Trophoblast cell (in vitro differentiated cells and primary cell): ENCODE data around the gene EEIG2.
A peak's percentile ranks its signal among the peaks of the same experiment; 100 is the strongest.

Source experiments
- DNase-seq, 2 donors: peaks; one replicate each; pipeline ENCODE4 v3.0.0-alpha.2; 2016
- H2AFZ ChIP-seq: 2 replicates; pipeline ENCODE4 v1.6.1; 2013; ENCODE audit warnings: low read length, moderate library complexity, mild to moderate bottlenecking; ENCODE audit not compliant: insufficient read depth, poor library complexity
- H2AK5ac ChIP-seq: 2 replicates; pipeline ENCODE4 v1.6.1; 2013; ENCODE audit warnings: mild to moderate bottlenecking, low read length
- H2BK120ac ChIP-seq: 2 replicates; pipeline ENCODE4 v1.6.1; 2013; ENCODE audit warnings: low read length, mild to moderate bottlenecking, moderate library complexity; ENCODE audit not compliant: insufficient read depth, poor library complexity
- H2BK12ac ChIP-seq: 2 replicates; pipeline ENCODE4 v1.6.1; 2013; ENCODE audit warnings: mild to moderate bottlenecking, low read length, moderate library complexity
- H2BK5ac ChIP-seq: 2 replicates; pipeline ENCODE4 v1.6.1; 2013; ENCODE audit warnings: low read length, low read depth, moderate library complexity, mild to moderate bottlenecking; ENCODE audit not compliant: poor library complexity
- H3K14ac ChIP-seq: 2 replicates; pipeline ENCODE4 v1.6.1; 2013; ENCODE audit warnings: mild to moderate bottlenecking, low read length
- H3K18ac ChIP-seq: 2 replicates; pipeline ENCODE4 v1.6.1; 2013; ENCODE audit warnings: mild to moderate bottlenecking, low read length
- H3K23ac ChIP-seq: 2 replicates; pipeline ENCODE4 v1.6.1; 2013; ENCODE audit warnings: low read length
- H3K27ac ChIP-seq: 2 replicates; pipeline ENCODE4 v1.5.1; 2013; ENCODE audit warnings: low read depth, mild to moderate bottlenecking, inconsistent platforms, low read length, moderate library complexity
- H3K27me3 ChIP-seq: 2 replicates; pipeline ENCODE4 v1.6.1; 2013; ENCODE audit warnings: inconsistent platforms, mild to moderate bottlenecking, low read length, moderate library complexity; ENCODE audit not compliant: insufficient read depth
- H3K36me3 ChIP-seq, 2 experiments: 1 replicate in 1 of 2; 2 replicates in 1 of 2; pipeline ENCODE4 v1.6.1; 2013; ENCODE audit warnings: low read length in 2 of 2, mild to moderate bottlenecking in 2 of 2, moderate library complexity in 1 of 2; ENCODE audit not compliant: insufficient read depth in 2 of 2, control insufficient read depth in 1 of 2
- H3K4ac ChIP-seq: 2 replicates; pipeline ENCODE4 v1.6.1; 2013; ENCODE audit warnings: low read depth, mild to moderate bottlenecking, low read length, moderate library complexity
- H3K4me1 ChIP-seq, 2 experiments: 1 replicate in 1 of 2; 2 replicates in 1 of 2; pipeline ENCODE4 v1.6.1; 2013; ENCODE audit warnings: low read length in 2 of 2, mild to moderate bottlenecking in 2 of 2, moderate library complexity in 1 of 2; ENCODE audit not compliant: insufficient read depth in 2 of 2, control insufficient read depth in 1 of 2
- H3K4me2 ChIP-seq: 2 replicates; pipeline ENCODE4 v1.6.1; 2013; ENCODE audit warnings: inconsistent platforms, mild to moderate bottlenecking, low read length, moderate library complexity
- H3K4me3 ChIP-seq: 2 replicates; pipeline ENCODE4 v1.5.1; 2013; ENCODE audit warnings: mild to moderate bottlenecking, low read depth, low read length, inconsistent platforms
- H3K79me1 ChIP-seq: one replicate; pipeline ENCODE4 v1.6.1; 2013; ENCODE audit warnings: low read length
- H3K79me2 ChIP-seq: 2 replicates; pipeline ENCODE4 v1.6.1; 2013; ENCODE audit warnings: low read length, mild to moderate bottlenecking; ENCODE audit not compliant: control insufficient read depth, insufficient read depth, poor library complexity
- H3K9ac ChIP-seq: 2 replicates; pipeline ENCODE4 v1.6.1; 2013; ENCODE audit warnings: mild to moderate bottlenecking, low read length
- H3K9me3 ChIP-seq: 2 replicates; pipeline ENCODE4 v1.6.1; 2013; ENCODE audit warnings: low read depth, mild to moderate bottlenecking, control low read depth, inconsistent platforms, low read length; ENCODE audit not compliant: insufficient read depth
- H4K12ac ChIP-seq: 2 replicates; pipeline ENCODE4 v1.6.1; 2013; ENCODE audit warnings: low read depth, mild to moderate bottlenecking, low read length, moderate library complexity
- H4K8ac ChIP-seq: 2 replicates; pipeline ENCODE4 v1.6.1; 2013; ENCODE audit warnings: low read depth, mild to moderate bottlenecking, low read length, moderate library complexity
- H4K91ac ChIP-seq: one replicate; pipeline ENCODE4 v1.6.1; 2013; ENCODE audit warnings: low read depth, mild to moderate bottlenecking, low read length, moderate library complexity
- WGBS: extraction: QIAGEN DNeasy Blood & Tissue Kit; methylation state at CpG from one replicate; pipeline ENCODE4 v1.1.7; 2013; ENCODE audit warnings: missing lambda C conversion rate; ENCODE audit not compliant: insufficient read length, insufficient coverage; ENCODE audit errors: extremely low coverage; 5-methylcytosine and 5-hydroxymethylcytosine counted together

EEIG2 gene

GRCh38 chr1:108574008-108574407 lies 14.1 kb downstream of the EEIG2 start:
- Histone ChIP-seq H2AK5ac (no peak overlapping the region), H3K4me3 (no peak overlapping the region)

GRCh38 chr1:108575375-108575774 lies 15.5 kb downstream of the EEIG2 start:
- H4K91ac ChIP-seq = no peak overlapping the region
- no peaks in the 10 kb centered on the region for H3K9me3 ChIP-seq
- no peak overlapping the region for H3K4ac ChIP-seq
- H2BK12ac ChIP-seq = no peak overlapping the region
- no peak overlapping the region for H4K8ac ChIP-seq
- H2BK5ac ChIP-seq = no peak overlapping the region
- H3K4me3 ChIP-seq = no peak overlapping the region
- H4K12ac ChIP-seq = no peak overlapping the region
- no peak overlapping the region for H3K9ac ChIP-seq
- no peaks in the 10 kb centered on the region for H3K79me1 ChIP-seq
- no peak overlapping the region for H2BK120ac ChIP-seq
- H3K27me3 ChIP-seq = no peaks in the 10 kb centered on the region
- no peak overlapping the region for H2AFZ ChIP-seq
- H3K79me2 ChIP-seq = no peaks in the 10 kb centered on the region
- H3K4me1 ChIP-seq = peaks cover 2 to 3% of the 10 kb centered on the region in 2 experiments
- no peak overlapping the region for H3K14ac ChIP-seq
- no peak overlapping the region for H2AK5ac ChIP-seq
- DNase-seq = no peak
- H3K36me3 ChIP-seq = no peaks in the 10 kb centered on the region
- H3K27ac ChIP-seq = no peak overlapping the region
- no peak overlapping the region for H3K18ac ChIP-seq
- no peak overlapping the region for H3K23ac ChIP-seq
- H3K4me2 ChIP-seq = no peak overlapping the region

More at GRCh38 chr1:108574008-108574407, 14.1 kb downstream of the EEIG2 start:
- no peak overlapping the region for H2AFZ ChIP-seq
- H2BK5ac ChIP-seq = no peak overlapping the region
- H4K8ac ChIP-seq = no peak overlapping the region
- no peak overlapping the region for H3K4ac ChIP-seq
- no peak overlapping the region for H4K12ac ChIP-seq
- H3K9ac ChIP-seq = no peak overlapping the region
- DNase-seq = no peak
- no peak overlapping the region for H4K91ac ChIP-seq
- H3K18ac ChIP-seq = no peak overlapping the region
- H3K79me1 ChIP-seq = no peaks in the 10 kb centered on the region
- H2BK120ac ChIP-seq = no peak overlapping the region
- no peaks in the 10 kb centered on the region for H3K79me2 ChIP-seq
- no peak overlapping the region for H2BK12ac ChIP-seq
- no peak overlapping the region for H3K27ac ChIP-seq
- peaks cover 4 to 5% of the 10 kb centered on the region in 2 experiments for H3K4me1 ChIP-seq
- no peaks in the 10 kb centered on the region for H3K27me3 ChIP-seq
- H3K14ac ChIP-seq = no peak overlapping the region
- H3K36me3 ChIP-seq = no peaks in the 10 kb centered on the region
- no peaks in the 10 kb centered on the region for H3K9me3 ChIP-seq
- no peak overlapping the region for H3K23ac ChIP-seq
- H3K4me2 ChIP-seq = no peak overlapping the region

- Histone ChIP-seq H4K12ac (no peak overlapping the region), H3K23ac (no peak overlapping the region), H3K18ac (no peak overlapping the region), H3K4me1 (peaks cover 0 to 1% of the 10 kb centered on the region in 2 experiments), H3K79me1 (no peaks in the 10 kb centered on the region), H3K27me3 (no peaks in the 10 kb centered on the region), H3K9me3 (no peaks in the 10 kb centered on the region), H2BK120ac (no peak overlapping the region), H4K8ac (no peak overlapping the region), H4K91ac (no peak overlapping the region), H3K4me2 (no peak overlapping the region), H2AFZ (no peak overlapping the region), H2BK5ac (no peak overlapping the region), H3K9ac (no peak overlapping the region), H3K4ac (no peak overlapping the region), H2BK12ac (no peak overlapping the region), H3K79me2 (no peaks in the 10 kb centered on the region), H3K4me3 (no peak overlapping the region), H3K27ac (no peak overlapping the region), H3K36me3 (no peaks in the 10 kb centered on the region), H2AK5ac (no peak overlapping the region), H3K14ac (no peak overlapping the region)
- no CpG with 5 or more reads among the region's 4 CpGs for WGBS
- peak in 1 of 2 donors; percentile 25 for DNase-seq
Observed at GRCh38 chr1:108583757-108584427, 24.0 kb downstream of the EEIG2 start.

DNA sequence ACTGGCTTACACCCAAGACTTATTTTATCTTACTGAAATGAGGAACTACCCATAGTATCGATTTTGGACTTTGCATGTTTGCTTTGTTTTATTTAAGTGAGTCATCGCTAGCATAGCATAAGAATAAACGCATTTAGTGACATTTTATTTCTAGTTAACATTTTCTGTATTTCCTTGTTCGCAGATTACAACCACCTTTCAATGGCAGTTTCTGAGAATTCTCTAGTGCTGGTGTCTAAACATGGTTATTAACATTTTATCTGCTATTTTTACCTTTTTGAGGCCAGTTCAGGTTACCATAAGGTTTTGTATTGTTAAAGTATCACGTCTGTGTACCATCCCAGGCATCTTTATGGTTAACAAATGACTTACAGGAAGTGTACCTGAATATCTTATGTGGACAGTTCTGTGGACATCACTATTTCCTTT lies 24.5 kb downstream of the EEIG2 start:
- Histone ChIP-seq H3K79me1 (no peaks in the 10 kb centered on the region), H2BK12ac (no peak overlapping the region), H3K36me3 (no peaks in the 10 kb centered on the region), H4K8ac (no peak overlapping the region), H2BK5ac (no peak overlapping the region), H3K4me3 (no peak overlapping the region), H3K9ac (no peak overlapping the region), H3K27ac (no peak overlapping the region), H3K18ac (no peak overlapping the region), H3K4me2 (no peak overlapping the region), H3K14ac (no peak overlapping the region), H3K4me1 (peaks cover 0 to 1% of the 10 kb centered on the region in 2 experiments), H3K23ac (no peak overlapping the region), H3K79me2 (no peaks in the 10 kb centered on the region), H3K27me3 (no peaks in the 10 kb centered on the region), H2AK5ac (no peak overlapping the region), H3K9me3 (no peaks in the 10 kb centered on the region), H2AFZ (no peak overlapping the region), H2BK120ac (no peak overlapping the region), H4K12ac (no peak overlapping the region), H3K4ac (no peak overlapping the region), H4K91ac (no peak overlapping the region)
- WGBS = no CpG with 5 or more reads among the region's 5 CpGs
- peak in 1 of 2 donors; percentile 9 for DNase-seq
